Measurements from ENCODE around the gene LRRC17. TPM values are rescaled to one million over a fixed set of nuclear protein-coding genes. Genes with fewer than 3 reads are reported as not detected.
"Not testable (repeated sequence)": the region's sequence is repeated elsewhere in the genome, so short reads cannot be mapped to it uniquely, and the experiment has no call there.

Gene LRRC17
- total RNA-seq, 6 experiments from 2014 or later, result 4.2 to 48.2 (median 4.8) TPM

GRCh38 chr7:102897856-102898531 lies 14.8 kb upstream of the LRRC17 start:
- H3K27ac Mint-ChIP-seq, result no peak overlapping the region
- no peaks in the 10 kb centered on the region for H3K36me3 Mint-ChIP-seq (ENCODE audit: low read depth)
- no peak for DNase-seq
- peaks cover 2% of the 10 kb centered on the region; the same call in 1 of the 2 replicates for H3K27me3 Mint-ChIP-seq (ENCODE audit: insufficient read depth)
- H3K9me3 Mint-ChIP-seq, result no peaks in the 10 kb centered on the region
- H3K4me1 Mint-ChIP-seq (ENCODE audit: low read depth), result peaks cover 39% of the 10 kb centered on the region
- no peak overlapping the region for H3K4me3 Mint-ChIP-seq
- no peak for TF ChIP-seq CTCF (IDR thresholded peaks at IDR 0.05)

- H3K9me3 Mint-ChIP-seq, result peaks cover 2% of the 10 kb centered on the region
- H3K4me1 Mint-ChIP-seq (ENCODE audit: low read depth), result peaks cover 34% of the 10 kb centered on the region
- H3K27ac Mint-ChIP-seq, result no peak overlapping the region
- TF ChIP-seq CTCF (IDR thresholded peaks at IDR 0.05), result no peak
- peaks cover 2% of the 10 kb centered on the region; the same call in 1 of the 2 replicates for H3K27me3 Mint-ChIP-seq (ENCODE audit: insufficient read depth)
- H3K4me3 Mint-ChIP-seq, result no peak overlapping the region
- peaks cover 4% of the 10 kb centered on the region for H3K36me3 Mint-ChIP-seq (ENCODE audit: low read depth)
- no peak for DNase-seq
These were observed 14.3 kb upstream of the LRRC17 start for GRCh38 chr7:102898532-102898859.

GRCh38 chr7:102902052-102902451 lies 10.7 kb upstream of the LRRC17 start:
- H3K4me1 Mint-ChIP-seq (ENCODE audit: low read depth); DNase-seq; H3K27me3 Mint-ChIP-seq (ENCODE audit: insufficient read depth); H3K36me3 Mint-ChIP-seq (ENCODE audit: low read depth); H3K27ac Mint-ChIP-seq; H3K4me3 Mint-ChIP-seq: not testable (repeated sequence)
- peaks cover 11% of the 10 kb centered on the region for H3K9me3 Mint-ChIP-seq

- not testable (repeated sequence) for H3K36me3 Mint-ChIP-seq (ENCODE audit: low read depth); H3K4me3 Mint-ChIP-seq; H3K27ac Mint-ChIP-seq; H3K4me1 Mint-ChIP-seq (ENCODE audit: low read depth); H3K27me3 Mint-ChIP-seq (ENCODE audit: insufficient read depth); DNase-seq
- peaks cover 11% of the 10 kb centered on the region for H3K9me3 Mint-ChIP-seq
These were observed 9.2 kb upstream of the LRRC17 start for GRCh38 chr7:102903576-102903975.

- H3K4me1 Mint-ChIP-seq (ENCODE audit: low read depth), result peaks cover 17% of the 10 kb centered on the region
- no peak overlapping the region for H3K4me3 Mint-ChIP-seq
- peaks cover 8% of the 10 kb centered on the region for H3K9me3 Mint-ChIP-seq
- no peak for DNase-seq
- H3K36me3 Mint-ChIP-seq (ENCODE audit: low read depth), result peaks cover 4% of the 10 kb centered on the region
- H3K27me3 Mint-ChIP-seq (ENCODE audit: insufficient read depth), result no peaks in the 10 kb centered on the region; the same call in 1 of the 2 replicates
- no peak overlapping the region for H3K27ac Mint-ChIP-seq
- no peak for TF ChIP-seq CTCF (IDR thresholded peaks at IDR 0.05)
These were observed 4.1 kb upstream of the LRRC17 start for GRCh38 chr7:102908676-102909075.

GRCh38 chr7:102913826-102914225 lies 1.0 kb downstream of the LRRC17 start:
- H3K4me1 Mint-ChIP-seq (ENCODE audit: low read depth), result peaks cover 41% of the 10 kb centered on the region
- no peak for DNase-seq
- H3K27ac Mint-ChIP-seq, result no peak overlapping the region

More at GRCh38 chr7:102913826-102914225, 1.0 kb downstream of the LRRC17 start:
- TF ChIP-seq CTCF (IDR thresholded peaks at IDR 0.05), result no peak
- Mint-ChIP-seq H3K4me3 (peak overlapping the region; percentile 84), H3K27me3 (ENCODE audit: insufficient read depth) (no peaks in the 10 kb centered on the region; the same call in 1 of the 2 replicates), H3K36me3 (ENCODE audit: low read depth) (no peaks in the 10 kb centered on the region), H3K9me3 (no peaks in the 10 kb centered on the region)

Measured in HFFc6 (cell line).